ENCODE measurements around the gene MEI4.

MEI4 gene

DNA sequence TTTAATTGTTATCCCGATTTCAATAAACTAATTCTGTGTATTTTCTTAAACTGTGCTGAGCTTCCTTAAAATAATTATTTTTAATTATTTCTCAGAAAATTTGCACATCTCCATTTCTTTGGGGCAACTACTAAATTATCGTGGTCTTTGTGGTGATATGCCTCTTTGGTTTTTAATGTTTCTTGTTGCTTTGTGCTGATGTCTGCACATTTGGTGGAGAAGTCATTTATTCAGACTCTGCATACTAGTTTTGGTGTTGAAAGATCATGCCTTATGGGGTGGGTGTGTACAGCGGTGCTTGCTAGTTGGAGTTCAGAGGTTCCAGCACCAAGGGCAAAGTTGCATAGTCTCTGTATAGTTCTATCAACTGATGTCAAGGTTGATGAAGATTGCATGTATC is 253.2 kb downstream of the MEI4 start:
- TF ChIP-seq, protein P1, sequence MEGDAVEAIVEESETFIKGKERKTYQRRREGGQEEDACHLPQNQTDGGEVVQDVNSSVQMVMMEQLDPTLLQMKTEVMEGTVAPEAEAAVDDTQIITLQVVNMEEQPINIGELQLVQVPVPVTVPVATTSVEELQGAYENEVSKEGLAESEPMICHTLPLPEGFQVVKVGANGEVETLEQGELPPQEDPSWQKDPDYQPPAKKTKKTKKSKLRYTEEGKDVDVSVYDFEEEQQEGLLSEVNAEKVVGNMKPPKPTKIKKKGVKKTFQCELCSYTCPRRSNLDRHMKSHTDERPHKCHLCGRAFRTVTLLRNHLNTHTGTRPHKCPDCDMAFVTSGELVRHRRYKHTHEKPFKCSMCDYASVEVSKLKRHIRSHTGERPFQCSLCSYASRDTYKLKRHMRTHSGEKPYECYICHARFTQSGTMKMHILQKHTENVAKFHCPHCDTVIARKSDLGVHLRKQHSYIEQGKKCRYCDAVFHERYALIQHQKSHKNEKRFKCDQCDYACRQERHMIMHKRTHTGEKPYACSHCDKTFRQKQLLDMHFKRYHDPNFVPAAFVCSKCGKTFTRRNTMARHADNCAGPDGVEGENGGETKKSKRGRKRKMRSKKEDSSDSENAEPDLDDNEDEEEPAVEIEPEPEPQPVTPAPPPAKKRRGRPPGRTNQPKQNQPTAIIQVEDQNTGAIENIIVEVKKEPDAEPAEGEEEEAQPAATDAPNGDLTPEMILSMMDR (IDR thresholded peaks at IDR 0.05; ENCODE audit: control insufficient read depth, extremely low read depth, insufficient read depth) = no peak
- H3K4me3 ChIP-seq (ENCODE audit: low read depth, low read length) = no peak overlapping the region
- no peak for DNase-seq (ENCODE audit: low read depth)

GRCh38 chr6:77910826-77911225 is 258.0 kb downstream of the MEI4 start:
- no peak for DNase-seq (ENCODE audit: low read depth)
- TF ChIP-seq, protein P1 (IDR thresholded peaks at IDR 0.05; ENCODE audit: control insufficient read depth, extremely low read depth, insufficient read depth) = no peak
- no peak overlapping the region for H3K4me3 ChIP-seq (ENCODE audit: low read depth, low read length)

DNA sequence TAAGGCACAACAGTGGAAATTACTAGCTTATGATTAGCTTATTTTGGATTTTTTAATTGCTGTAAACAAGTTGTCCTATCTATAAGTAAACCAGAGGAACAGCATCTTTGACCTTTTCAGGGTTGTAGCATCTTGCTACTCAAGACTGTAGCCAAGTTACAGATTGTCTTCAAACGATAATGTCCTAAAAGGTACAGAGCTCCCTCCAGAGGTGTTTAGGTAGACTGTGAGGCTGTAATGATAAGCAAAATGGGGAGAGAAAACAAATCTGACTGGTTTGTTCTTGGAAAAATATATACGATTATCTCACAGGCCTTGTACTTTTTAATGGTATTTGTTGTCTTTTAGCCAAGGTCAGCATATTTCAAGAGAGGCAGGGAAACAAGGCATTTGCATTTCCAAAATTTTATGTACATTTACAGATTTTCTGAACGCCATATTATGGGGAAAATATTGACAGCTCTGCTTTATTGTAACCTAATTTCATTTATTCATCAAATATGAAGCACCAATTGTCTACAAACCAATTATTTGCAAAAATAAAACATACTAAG is 273.4 kb downstream of the MEI4 start:
- no peak overlapping the region for H3K4me3 ChIP-seq (ENCODE audit: low read depth, low read length)
- peak; percentile 11 for DNase-seq (ENCODE audit: low read depth)
- TF ChIP-seq, protein P1 (IDR thresholded peaks at IDR 0.05; ENCODE audit: control insufficient read depth, extremely low read depth, insufficient read depth) = peak; percentile 69

DNA sequence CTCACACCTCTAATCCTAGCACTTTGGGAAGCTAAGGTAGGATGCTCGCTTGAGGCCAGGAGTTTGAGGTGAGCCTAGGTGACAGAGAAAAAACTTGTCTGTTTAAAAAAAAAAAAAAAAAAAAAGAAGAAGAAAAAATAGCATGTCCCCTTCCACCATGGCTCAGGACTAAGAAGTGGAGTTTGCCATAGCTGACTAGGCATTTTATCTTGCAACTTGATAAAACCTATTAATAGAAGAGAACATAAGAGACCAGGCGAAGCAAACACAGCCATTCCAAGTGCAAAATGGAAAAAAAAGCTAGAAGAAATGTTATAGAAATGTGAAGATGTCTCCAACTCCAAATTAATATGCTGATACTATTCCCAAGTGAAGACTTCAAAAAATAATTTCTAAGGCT is 277.5 kb downstream of the MEI4 start:
- no peak for DNase-seq (ENCODE audit: low read depth)
- TF ChIP-seq, protein P1 (IDR thresholded peaks at IDR 0.05; ENCODE audit: control insufficient read depth, extremely low read depth, insufficient read depth) = no peak
- no peak overlapping the region for H3K4me3 ChIP-seq (ENCODE audit: low read depth, low read length)

- TF ChIP-seq, protein P1 (IDR thresholded peaks at IDR 0.05; ENCODE audit: control insufficient read depth, extremely low read depth, insufficient read depth) = no peak
- DNase-seq (ENCODE audit: low read depth) = no peak
- no peak overlapping the region for H3K4me3 ChIP-seq (ENCODE audit: low read depth, low read length)
Observed at GRCh38 chr6:77930952-77931351, 278.1 kb downstream of the MEI4 start.

- no peak overlapping the region for H3K4me3 ChIP-seq (ENCODE audit: low read depth, low read length)
- TF ChIP-seq, protein P1 (IDR thresholded peaks at IDR 0.05; ENCODE audit: control insufficient read depth, extremely low read depth, insufficient read depth) = no peak
- no peak for DNase-seq (ENCODE audit: low read depth)
Observed at GRCh38 chr6:77962070-77962469, 309.2 kb downstream of the MEI4 start.

- TF ChIP-seq, protein P1 (IDR thresholded peaks at IDR 0.05; ENCODE audit: control insufficient read depth, extremely low read depth, insufficient read depth) = no peak
- H3K4me3 ChIP-seq (ENCODE audit: low read depth, low read length) = no peak overlapping the region
- DNase-seq (ENCODE audit: low read depth) = no peak
Observed at GRCh38 chr6:77965449-77965848, 312.6 kb downstream of the MEI4 start.

Measured in LNCaP clone FGC (cell line).